ENCODE results near the gene ODF4. TPM values are rescaled to one million over a fixed set of nuclear protein-coding genes. Genes with fewer than 3 reads are reported as not detected.

The ODF4 gene
- total and polyA plus RNA-seq, 2 of the 13 experiments (the other 11 are each of a cell fraction or from before 2014, with no cell fraction given), result not detected

DNA sequence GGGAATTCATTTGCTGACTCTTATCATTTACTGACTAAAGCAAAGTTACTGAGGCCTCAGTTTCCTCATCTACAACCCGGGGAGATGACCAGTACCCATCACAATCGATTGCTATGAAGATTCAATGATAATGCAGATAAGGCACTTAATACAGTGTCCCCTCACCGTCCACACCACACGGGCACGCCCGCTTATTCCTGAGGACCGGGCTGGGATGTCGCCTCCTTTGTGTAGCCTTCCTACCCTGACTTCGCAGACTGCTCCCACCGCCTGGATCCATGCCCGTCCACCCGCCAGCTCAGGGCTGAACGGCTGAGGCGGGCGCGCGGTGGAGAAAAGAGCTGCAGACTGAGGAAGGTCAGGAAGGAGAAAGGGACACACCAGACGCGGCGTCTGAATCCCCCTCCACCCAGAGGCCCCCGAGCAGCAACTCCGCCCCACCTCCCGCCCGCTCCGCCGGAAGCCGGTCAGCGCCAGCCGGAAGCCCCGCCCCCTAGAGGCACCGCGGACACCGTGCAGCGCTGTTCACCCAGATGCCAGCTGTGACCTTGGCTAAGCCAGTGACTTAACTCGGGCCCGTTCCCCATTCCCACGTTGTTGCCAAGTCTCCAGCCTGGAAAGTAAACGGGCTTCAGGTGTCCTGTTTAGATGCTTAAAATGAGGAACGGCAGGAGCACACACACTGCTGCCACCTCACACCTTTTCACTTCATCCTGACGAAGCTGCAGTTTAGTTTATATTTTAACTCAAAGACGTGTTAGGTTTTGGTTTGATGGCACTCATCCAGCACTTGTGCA, 36.8 kb downstream of the ODF4 start, which contains the start of gene KRABD2:
KRABD2 (minus strand) TSS at position 434 of the 797 bp plus-strand sequence.
- CTCF ChIA-PET (ENCODE audit: low intra/inter-chr PET ratio, low total read pairs), result no interaction called here
- peaks cover 22% of the 10 kb centered on the region for H3K79me2 ChIP-seq (ENCODE audit: insufficient read depth, low read length)
- in situ Hi-C loops (cut with HindIII; ENCODE audit: extremely low pct_ligation_motif_present, low pct_unique_long_range_greater_than_20kb) (no loop called here), intact Hi-C loops (cut with micrococcal nuclease; ENCODE audit: unreplicated experiment) (loop anchor here (5.0 kb wide), 1 partner anchor 154 kb away; no protein-coding TSS in a partner anchor)
- H3K27me3 ChIP-seq (ENCODE audit: control insufficient read depth in 1 of 2, insufficient read depth in 2 of 2, low read length in 2 of 2), result peaks cover 0 to 3% of the 10 kb centered on the region in 2 experiments; a peak in 1 of 5 replicates
- FAIRE-seq (peak; percentile 53), DNase-seq (ENCODE audit: low spot score) (peak; percentile 87), ATAC-seq (peak; percentile 96)
- POLR2A ChIA-PET, result interaction anchor here (0.6 to 2.5 kb wide), 12 partner anchors 9 to 203 kb away, joined by 3 to 10 read pairs (median 4); partner anchors contain the start of genes CTC1, NDEL1, RANGRF and SLC25A35
- peaks cover 30% of the 10 kb centered on the region for H4K20me1 ChIP-seq (ENCODE audit: insufficient read depth, low read length)
- peak within 1 kb of the TSS; percentile 71 for H2AFZ ChIP-seq (ENCODE audit: low read length)
- peaks cover 56% of the 10 kb centered on the region for H3K4me1 ChIP-seq (ENCODE audit: insufficient read depth, low read length)
- no peaks in the 10 kb centered on the region for H3K9me3 ChIP-seq (ENCODE audit: low read length)
- BruUV-seq (replicated peaks), result no TSS peak
- peak within 1 kb of the TSS; percentile 66 to 85 (median 80) for H3K4me3 ChIP-seq (replicated peaks in 1 of 3; ENCODE audit: insufficient read depth in 1 of 3, low read depth in 2 of 3, low read length in 3 of 3)
- peaks cover 9 to 36% of the 10 kb centered on the region in 2 experiments; a peak in 4 of 5 replicates for H3K36me3 ChIP-seq (replicated peaks in 1 of 2; ENCODE audit: control insufficient read depth in 1 of 2, insufficient read depth in 2 of 2, low read length in 2 of 2)
- peak within 1 kb of the TSS; percentile 93 for H3K4me2 ChIP-seq (ENCODE audit: low read depth, low read length)
- H3K27ac ChIP-seq (ENCODE audit: extremely low read length, insufficient read depth, low read length), result peak within 1 kb of the TSS; percentile 75
- peak within 1 kb of the TSS; percentile 85 for H3K9ac ChIP-seq (ENCODE audit: insufficient read depth, low read depth, low read length)
- 9% methylated on average over 10 of the region's 41 CpGs for WGBS (ENCODE audit: low lambda C conversion rate)
- TF ChIP-seq KDM3A (CRISPR knock-in tag; IDR thresholded peaks at IDR 0.05; ENCODE audit: low read depth) (peak; percentile 67; the same call in 1 of the 2 replicates), DNMT1 (CRISPR knock-in tag; IDR thresholded peaks at IDR 0.05) (no peak), HMG20A (CRISPR knock-in tag; IDR thresholded peaks at IDR 0.05; ENCODE audit: borderline replicate concordance) (no peak), HES4 (CRISPR knock-in tag; IDR thresholded peaks at IDR 0.05; ENCODE audit: borderline replicate concordance) (no peak), PAWR (CRISPR knock-in tag; IDR thresholded peaks at IDR 0.05; ENCODE audit: borderline replicate concordance) (no peak), ZNF234 (CRISPR knock-in tag; conservative IDR thresholded peaks at IDR 0.05) (no peak), KDM5B (CRISPR knock-in tag; IDR thresholded peaks at IDR 0.05; ENCODE audit: borderline replicate concordance) (peak; percentile 60; the same call in 1 of the 2 replicates), HOMEZ (CRISPR knock-in tag; IDR thresholded peaks at IDR 0.05; ENCODE audit: low read depth) (no peak), YY1 (IDR thresholded peaks at IDR 0.05; ENCODE audit: insufficient read depth, insufficient replicate concordance, low read depth, low read length) (peak; percentile 46), TBX3 (IDR thresholded peaks at IDR 0.05; ENCODE audit: borderline replicate concordance) (no peak), TCF7L2 (IDR thresholded peaks at IDR 0.05; ENCODE audit: low read depth, low read length) (no peak), LCORL (IDR thresholded peaks at IDR 0.05) (no peak), LCORL (CRISPR knock-in tag; IDR thresholded peaks at IDR 0.05) (peak; percentile 37; the same call in 1 of the 2 replicates), ATF6 (CRISPR knock-in tag; conservative IDR thresholded peaks at IDR 0.05) (no peak), SRSF1 (optimal IDR thresholded peaks at IDR 0.05; ENCODE audit: low read depth, low read length) (peak; percentile 49)
- TF ChIP-seq, protein P1, sequence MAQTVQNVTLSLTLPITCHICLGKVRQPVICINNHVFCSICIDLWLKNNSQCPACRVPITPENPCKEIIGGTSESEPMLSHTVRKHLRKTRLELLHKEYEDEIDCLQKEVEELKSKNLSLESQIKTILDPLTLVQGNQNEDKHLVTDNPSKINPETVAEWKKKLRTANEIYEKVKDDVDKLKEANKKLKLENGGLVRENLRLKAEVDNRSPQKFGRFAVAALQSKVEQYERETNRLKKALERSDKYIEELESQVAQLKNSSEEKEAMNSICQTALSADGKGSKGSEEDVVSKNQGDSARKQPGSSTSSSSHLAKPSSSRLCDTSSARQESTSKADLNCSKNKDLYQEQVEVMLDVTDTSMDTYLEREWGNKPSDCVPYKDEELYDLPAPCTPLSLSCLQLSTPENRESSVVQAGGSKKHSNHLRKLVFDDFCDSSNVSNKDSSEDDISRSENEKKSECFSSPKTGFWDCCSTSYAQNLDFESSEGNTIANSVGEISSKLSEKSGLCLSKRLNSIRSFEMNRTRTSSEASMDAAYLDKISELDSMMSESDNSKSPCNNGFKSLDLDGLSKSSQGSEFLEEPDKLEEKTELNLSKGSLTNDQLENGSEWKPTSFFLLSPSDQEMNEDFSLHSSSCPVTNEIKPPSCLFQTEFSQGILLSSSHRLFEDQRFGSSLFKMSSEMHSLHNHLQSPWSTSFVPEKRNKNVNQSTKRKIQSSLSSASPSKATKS (CRISPR knock-in tag; IDR thresholded peaks at IDR 0.05), result 0 out of 2 replicates have a peak, but pooled peaks have one; percentile 50
- TF ChIP-seq, protein P2, sequence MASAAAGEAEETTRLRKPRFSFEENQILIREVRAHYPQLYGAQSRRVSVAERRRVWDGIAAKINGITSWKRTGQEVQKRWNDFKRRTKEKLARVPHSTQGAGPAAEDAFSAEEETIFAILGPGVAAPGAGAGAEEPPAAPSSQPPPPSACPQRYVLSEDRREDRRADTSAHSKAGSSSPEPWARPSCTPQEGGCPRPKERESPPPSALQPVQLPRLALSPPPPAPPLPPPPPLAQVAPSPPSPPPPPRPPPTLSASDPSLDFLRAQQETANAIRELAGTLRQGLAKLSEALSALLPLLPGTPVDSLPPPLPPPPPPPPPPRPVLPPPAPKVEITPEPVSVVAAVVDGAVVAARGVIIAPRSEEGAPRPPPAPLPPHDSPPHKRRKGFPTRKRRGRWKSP (CRISPR knock-in tag; IDR thresholded peaks at IDR 0.05), result no peak
